Kidney (tissue), 14 donors: ENCODE data around the gene TMTC1. TPM values are rescaled to one million over a fixed set of nuclear protein-coding genes. Genes with fewer than 3 reads are reported as not detected.
A peak's percentile ranks its signal among the peaks of the same experiment; 100 is the strongest.

Experiments used
- DNase-seq, 5 donors: peaks; one replicate each; pipeline ENCODE4 v3.0.0-alpha.2; 2013 to 2020
- FAIRE-seq: peaks from 2 replicates; lab custom pipeline; 2012; peaks lifted over from hg19 to GRCh38; lab: Jason Lieb, UNC
- H3K27ac ChIP-seq, 2 donors: one replicate each; pipeline ENCODE4 v1.7.0; 2013; ENCODE audit warnings: low read depth in 2 of 2, low read length in 2 of 2, inconsistent platforms in 1 of 2
- H3K27me3 ChIP-seq: one replicate; pipeline ENCODE4 v1.7.1; 2013; ENCODE audit warnings: low read length, inconsistent platforms; ENCODE audit not compliant: control insufficient read depth, insufficient read depth
- H3K36me3 ChIP-seq, 3 donors: one replicate each; pipeline versions ENCODE4 v1.7.0 to v1.7.1; 2013; ENCODE audit warnings: low read length in 3 of 3, control low read depth in 1 of 3, inconsistent platforms in 1 of 3; ENCODE audit not compliant: insufficient read depth in 3 of 3, control insufficient read depth in 2 of 3
- H3K4me1 ChIP-seq, 3 donors: one replicate each; pipeline versions ENCODE4 v1.7.0 to v1.7.1; 2013; ENCODE audit warnings: low read length in 3 of 3, inconsistent platforms in 1 of 3, low read depth in 1 of 3; ENCODE audit not compliant: control insufficient read depth in 2 of 3, insufficient read depth in 2 of 3
- H3K4me3 ChIP-seq, 3 donors: one replicate each; pipeline versions ENCODE4 v1.7.0 to v1.8.1; 2013; ENCODE audit warnings: low read length in 3 of 3, control low read depth in 1 of 3, inconsistent platforms in 1 of 3
- H3K9ac ChIP-seq, 3 donors: one replicate each; pipeline versions ENCODE4 v1.7.0 to v1.7.1; 2013; ENCODE audit warnings: low read length in 3 of 3, control low read depth in 1 of 3, inconsistent platforms in 1 of 3
- H3K9me3 ChIP-seq, 3 donors: one replicate each; pipeline versions ENCODE4 v1.7.0 to v1.7.1; 2013; ENCODE audit warnings: low read length in 3 of 3, control low read depth in 1 of 3, inconsistent platforms in 1 of 3; ENCODE audit not compliant: control insufficient read depth in 2 of 3, insufficient read depth in 1 of 3
- CTCF ChIP-seq: IDR thresholded peaks from 3 replicates; pipeline ENCODE4 v1.5.1; 2012; ENCODE audit warnings: mild to moderate bottlenecking, moderate library complexity, borderline replicate concordance; ENCODE audit not compliant: insufficient read depth; ENCODE audit errors: extremely low read depth
- intact Hi-C: fragments of 100-400 bp; cut with DNase I; formaldehyde crosslinking; loops from one replicate; pipeline ENCODE4 v1.11.1; 2022
- polyA plus RNA-seq: library from polyadenylated mRNA; stranded (reverse); fragments of 350-450 nt; fragmentation: Illumina TruSeq; extraction: RNeasy Lipid Tissue Mini Kit (QIAGEN cat#74804); gene quantifications from one replicate; pipeline ENCODE4 v1.2.3, GENCODE V29; 2014; ENCODE audit warnings: low read depth, low replicate concordance; ENCODE audit not compliant: insufficient read depth
- total RNA-seq: library from RNA; stranded (reverse); fragmentation: NEBNext Ultra II Directional; extraction: Animal tissue kit (Norgen Biotek cat#: 25700); gene quantifications from one replicate; pipeline ENCODE4 v1.2.1, GENCODE V29; 2021
- donor health status: control.
- donor health status: control.
- donor health status: control.
- donor health status: control.
- donor health status: control.
- donor health status: DM: yes; HTN: yes; CAD: no.
- donor health status: Normal renal cell carcinoma (clear cell type).

TMTC1 gene
- total and polyA plus RNA-seq, 2 donors from 2014 or later, result 10.9 to 58.8 TPM

GRCh38 chr12:29582677-29583272 lies 201.0 kb downstream of the TMTC1 start:
- no peak for FAIRE-seq
- H3K27ac ChIP-seq, result peak overlapping the region in 1 of 2 donors; percentile 48
- H3K36me3 ChIP-seq, result no peaks in the 10 kb centered on the region
- no peak overlapping the region for H3K9ac ChIP-seq
- no peaks in the 10 kb centered on the region for H3K9me3 ChIP-seq
- no peak for DNase-seq
- intact Hi-C loops, result no loop called here
- peaks cover 0 to 5% (median 3%) of the 10 kb centered on the region in 3 donors for H3K4me1 ChIP-seq
- no peak overlapping the region for H3K4me3 ChIP-seq
- no peaks in the 10 kb centered on the region for H3K27me3 ChIP-seq
- no peak for TF ChIP-seq CTCF

- Histone ChIP-seq H3K9me3 (no peaks in the 10 kb centered on the region), H3K27me3 (no peaks in the 10 kb centered on the region), H3K9ac (no peak overlapping the region), H3K36me3 (no peaks in the 10 kb centered on the region), H3K4me1 (peaks cover 0 to 5% (median 3%) of the 10 kb centered on the region in 3 donors), H3K27ac (peak overlapping the region in 1 of 2 donors; percentile 48), H3K4me3 (no peak overlapping the region)
- FAIRE-seq (no peak), DNase-seq (no peak)
- intact Hi-C loops, result no loop called here
- TF ChIP-seq CTCF, result no peak
Observed at GRCh38 chr12:29582146-29582545, 201.6 kb downstream of the TMTC1 start.

GRCh38 chr12:29581631-29582030 lies 202.1 kb downstream of the TMTC1 start:
- H3K9ac ChIP-seq, result no peak overlapping the region

More at GRCh38 chr12:29581631-29582030, 202.1 kb downstream of the TMTC1 start:
- no peaks in the 10 kb centered on the region for H3K36me3 ChIP-seq
- intact Hi-C loops, result no loop called here
- H3K9me3 ChIP-seq, result no peaks in the 10 kb centered on the region
- H3K27me3 ChIP-seq, result no peaks in the 10 kb centered on the region
- TF ChIP-seq CTCF, result no peak
- FAIRE-seq, result no peak
- peaks cover 0 to 5% (median 3%) of the 10 kb centered on the region in 3 donors for H3K4me1 ChIP-seq
- DNase-seq, result no peak
- H3K4me3 ChIP-seq, result no peak overlapping the region
- H3K27ac ChIP-seq, result peak overlapping the region in 1 of 2 donors; percentile 41
